BJ (cell line): ENCODE results near the gene ZNF587. TPM values are rescaled to one million over a fixed set of nuclear protein-coding genes. Genes with fewer than 3 reads are reported as not detected.

Source experiments
- CTCF ChIA-PET: fragments of 350-600 bp; formaldehyde crosslinking; extraction: SDS; loops from one replicate; lab custom pipeline; 2021; ENCODE audit warnings: antibody characterized with exemption, inconsistent platforms; lab: Yijun Ruan, JAX
- POLR2A ChIA-PET: fragments of 300-600 bp; sonication (Branson Sonifier 250); formaldehyde crosslinking; extraction: SDS; loops from one replicate; lab custom pipeline; 2021; ENCODE audit warnings: antibody characterized with exemption; lab: Charles Lee
- DNase-seq: peaks from one replicate; pipeline ENCODE4 v3.0.0-alpha.2; 2011; ENCODE audit warnings: low read depth
- H3K27me3 ChIP-seq: 2 replicates; pipeline ENCODE4 v1.6.0; 2011; ENCODE audit warnings: low read length; ENCODE audit not compliant: control insufficient read depth, insufficient read depth
- H3K36me3 ChIP-seq: 2 replicates; pipeline ENCODE4 v1.5.1; 2011; ENCODE audit warnings: low read length; ENCODE audit not compliant: control insufficient read depth, insufficient read depth
- H3K4me3 ChIP-seq: 2 replicates; pipeline ENCODE4 v1.5.1; 2011; ENCODE audit warnings: low read depth, mild to moderate bottlenecking, control low read depth, low read length
- CTCF ChIP-seq: IDR thresholded peaks from 2 replicates; pipeline ENCODE4 v1.5.1; 2011; ENCODE audit warnings: low read depth, mild to moderate bottlenecking, control low read depth, inconsistent platforms, low read length, moderate library complexity; ENCODE audit not compliant: insufficient read depth
- polyA plus RNA-seq: library from polyadenylated mRNA; depleted of rRNA; stranded (reverse); fragments of >200 nt; gene quantifications from 2 replicates; pipeline ENCODE4 v1.2.3, GENCODE V29; 2011

ZNF587 gene
- polyA plus RNA-seq, 1 experiment = 8.4 TPM

DNA sequence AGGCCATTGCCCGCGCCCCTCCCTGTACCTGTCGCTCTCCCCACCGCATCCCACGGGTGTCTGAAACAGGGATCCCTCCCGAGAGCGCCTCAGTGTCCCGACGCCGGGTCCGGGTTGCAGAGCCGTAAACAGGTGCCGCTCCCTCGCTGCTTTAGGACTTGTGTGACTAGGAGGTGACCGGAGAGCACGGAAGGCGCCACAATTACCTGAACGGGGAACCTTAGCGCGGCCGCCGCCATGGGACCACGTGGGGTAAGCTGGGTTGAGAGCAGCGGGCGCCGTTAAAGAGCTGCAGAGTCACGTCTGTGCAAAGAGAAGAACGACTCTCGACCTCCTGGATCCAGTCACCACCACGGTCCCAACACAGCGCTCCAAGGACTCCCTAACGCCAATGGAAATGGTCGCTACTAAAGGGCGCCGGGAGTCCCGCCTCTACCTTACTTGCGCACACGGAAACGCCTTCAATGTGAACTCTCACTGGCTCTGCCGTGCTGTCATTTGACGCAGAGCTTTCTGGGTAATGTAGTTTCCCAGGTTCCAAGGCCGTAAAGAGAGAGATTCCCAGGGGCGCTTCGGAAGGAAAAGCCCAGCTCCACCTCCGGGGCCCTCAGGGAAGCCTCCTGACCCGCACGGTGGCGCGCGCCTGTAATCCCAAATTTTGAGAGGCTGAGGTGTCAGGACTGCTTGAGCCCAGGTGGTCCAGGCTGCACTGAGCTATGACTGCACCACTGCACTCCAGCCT lies 35.0 kb upstream of the ZNF587 start, which contains the start of gene ZNF552:
ZNF552 (minus strand) TSS at position 409 of the 742 bp plus-strand sequence; CDS start at position 239, 170 bp downstream.
- H3K27me3 ChIP-seq = no peaks in the 10 kb centered on the region
- peak; percentile 66 for DNase-seq
- no peak for TF ChIP-seq CTCF
- POLR2A ChIA-PET = interaction anchor here (0.6 kb wide), 1 partner anchor 11 kb away, joined by 24 read pairs; no protein-coding TSS in a partner anchor
- peak within 1 kb of the TSS; percentile 77 for H3K4me3 ChIP-seq
- no peaks in the 10 kb centered on the region; the same call in 1 of the 2 replicates for H3K36me3 ChIP-seq
- CTCF ChIA-PET = no interaction called here

DNA sequence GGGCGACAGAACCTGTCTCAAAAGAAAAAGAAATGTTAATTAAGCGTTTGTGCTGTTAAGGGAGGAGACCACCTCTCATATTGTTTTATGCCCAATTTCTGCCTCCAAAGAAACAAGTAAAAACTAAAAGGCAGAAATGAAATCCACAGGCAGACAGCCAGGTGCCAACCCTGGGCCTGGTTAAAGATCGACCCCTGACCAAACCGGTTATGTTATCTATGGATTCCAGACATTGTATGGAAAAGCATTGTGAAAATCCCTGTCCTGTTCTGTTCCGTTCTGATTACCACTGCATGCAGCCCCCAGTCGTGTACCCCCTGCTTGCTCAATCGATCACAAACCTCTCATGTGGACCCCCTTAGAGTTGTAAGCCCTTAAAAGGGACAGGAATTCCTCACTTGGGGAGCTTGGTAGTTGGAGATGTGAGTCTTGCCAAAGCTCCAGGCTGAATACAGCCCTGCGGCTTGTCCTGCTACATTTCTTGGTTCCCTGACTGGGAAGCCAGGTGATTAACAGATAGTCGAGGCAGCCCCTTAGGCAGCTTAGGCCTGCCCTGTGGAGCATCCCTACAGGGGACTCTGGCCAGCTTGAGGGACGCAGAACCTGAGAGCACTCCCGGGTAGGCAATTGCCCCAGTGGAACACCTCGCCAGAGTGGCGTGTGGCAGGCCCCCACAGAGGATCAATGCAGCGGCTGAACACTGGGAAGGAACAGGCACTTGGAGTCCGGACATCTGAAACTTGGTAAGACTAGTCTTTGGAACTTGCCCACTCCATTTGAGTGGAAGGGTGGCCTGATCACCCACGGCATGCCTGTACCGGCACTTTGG lies 34.2 kb upstream of the ZNF587 start:
- POLR2A ChIA-PET = interaction anchor here (0.6 kb wide), 1 partner anchor 10 kb away, joined by 24 read pairs; no protein-coding TSS in a partner anchor
- Histone ChIP-seq H3K4me3 (no peak overlapping the region), H3K36me3 (no peaks in the 10 kb centered on the region; the same call in 1 of the 2 replicates), H3K27me3 (no peaks in the 10 kb centered on the region)
- CTCF ChIA-PET = no interaction called here
- no peak for DNase-seq
- TF ChIP-seq CTCF = no peak

GRCh38 chr19:57816652-57817051 lies 33.0 kb upstream of the ZNF587 start:
- Histone ChIP-seq H3K4me3 (no peak overlapping the region), H3K36me3 (no peaks in the 10 kb centered on the region; the same call in 1 of the 2 replicates), H3K27me3 (no peaks in the 10 kb centered on the region)
- ChIA-PET CTCF (no interaction called here), POLR2A (no interaction called here)
- TF ChIP-seq CTCF = no peak
- DNase-seq = no peak

DNA sequence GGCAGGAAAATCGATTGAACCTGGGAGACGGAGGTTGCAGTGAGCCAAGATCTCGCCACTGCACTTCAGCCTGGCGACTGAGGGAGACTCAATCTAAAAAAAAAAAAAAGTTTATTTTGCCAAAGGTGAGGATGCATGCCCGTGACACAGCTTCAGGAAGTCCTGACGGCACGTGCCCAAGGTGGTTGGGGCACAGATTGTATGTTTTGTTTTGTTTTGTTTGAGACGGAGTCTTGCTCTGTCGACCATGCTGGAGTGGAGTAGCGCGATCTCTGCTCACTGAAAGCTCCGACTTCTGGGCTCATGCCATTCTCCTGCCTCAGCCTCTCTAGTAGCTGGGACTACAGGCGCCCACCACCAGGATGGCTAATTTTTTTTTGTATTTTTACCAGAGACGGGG lies 31.7 kb upstream of the ZNF587 start:
- no peaks in the 10 kb centered on the region for H3K27me3 ChIP-seq
- H3K4me3 ChIP-seq = no peak overlapping the region
- POLR2A ChIA-PET = no interaction called here
- CTCF ChIA-PET = interaction anchor here (1.2 kb wide), 1 partner anchor 338 kb away, joined by 3 read pairs; no protein-coding TSS in a partner anchor
- TF ChIP-seq CTCF = no peak
- DNase-seq = no peak
- peaks cover 1% of the 10 kb centered on the region; the same call in 1 of the 2 replicates for H3K36me3 ChIP-seq

DNA sequence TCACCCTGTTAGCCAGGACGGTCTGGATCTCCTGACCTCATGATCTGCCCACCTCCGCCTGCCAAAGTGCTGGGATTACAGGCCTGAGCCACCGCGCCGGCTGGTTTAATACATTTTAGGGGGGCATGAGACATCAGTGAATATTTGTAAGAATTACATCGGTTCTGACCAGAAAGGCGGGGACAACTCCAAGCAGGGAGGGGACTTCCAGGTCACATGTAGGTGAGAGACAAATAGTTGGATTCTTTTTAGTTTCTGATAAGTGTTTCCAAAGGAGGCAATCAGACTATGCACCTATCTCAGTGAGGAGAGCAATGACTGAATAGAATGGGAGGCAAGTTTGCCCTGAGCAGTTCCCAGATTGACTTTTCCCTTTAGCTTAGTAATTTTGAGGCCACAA lies 31.3 kb upstream of the ZNF587 start:
- CTCF ChIA-PET = interaction anchor here (1.2 kb wide), 1 partner anchor 337 kb away, joined by 3 read pairs; no protein-coding TSS in a partner anchor
- no peak for TF ChIP-seq CTCF
- POLR2A ChIA-PET = no interaction called here
- no peak for DNase-seq
- Histone ChIP-seq H3K4me3 (no peak overlapping the region), H3K36me3 (peaks cover 1% of the 10 kb centered on the region; the same call in 1 of the 2 replicates), H3K27me3 (no peaks in the 10 kb centered on the region)
